RPMI7951 (cell line): Measurements from ENCODE around the gene TCF7. TPM values are rescaled to one million over a fixed set of nuclear protein-coding genes. Genes with fewer than 3 reads are reported as not detected.

Experiments
- DNase-seq: peaks from one replicate; pipeline ENCODE4 v3.0.0-alpha.2; 2012; ENCODE audit warnings: low read depth
- total RNA-seq: library from RNA; depleted of rRNA; stranded (reverse); fragments of >200 nt; shearing (Covaris generic); gene quantifications from 2 replicates; pipeline ENCODE4 v1.2.3, GENCODE V29; 2014; rRNA removed

TCF7 gene
- 9.1 and 12.3 TPM in 2 replicates for total RNA-seq

- peak; percentile 82 for DNase-seq
Observed at GRCh38 chr5:134113902-134114875, at the start of gene TCF7. TSS of gene TCF7 (plus strand) at chr5:134114681. CDS start at chr5:134114907, 226 bp downstream.

- DNase-seq = no peak
Observed at GRCh38 chr5:134069553-134069952, 44.9 kb upstream of the TCF7 start.

GRCh38 chr5:134070725-134071613 is 43.5 kb upstream of the TCF7 start:
- DNase-seq = peak; percentile 31

GRCh38 chr5:134071614-134072207 is 42.8 kb upstream of the TCF7 start:
- no peak for DNase-seq

- DNase-seq = no peak
Observed at GRCh38 chr5:134072471-134073210, 41.8 kb upstream of the TCF7 start.

- peak; percentile 16 for DNase-seq
Observed at GRCh38 chr5:134073404-134073803, 41.1 kb upstream of the TCF7 start.

GRCh38 chr5:134075102-134075501 is 39.4 kb upstream of the TCF7 start:
- no peak for DNase-seq

GRCh38 chr5:134077926-134078580 is 36.4 kb upstream of the TCF7 start:
- no peak for DNase-seq

- DNase-seq = no peak
Observed at GRCh38 chr5:134079748-134080581, 34.5 kb upstream of the TCF7 start.

GRCh38 chr5:134082264-134082992 is 32.1 kb upstream of the TCF7 start:
- peak; percentile 30 for DNase-seq

GRCh38 chr5:134083517-134083916 is 31.0 kb upstream of the TCF7 start:
- DNase-seq = peak; percentile 73

GRCh38 chr5:134084022-134084565 is 30.4 kb upstream of the TCF7 start:
- DNase-seq = no peak

- DNase-seq = no peak
Observed at GRCh38 chr5:134084570-134084969, 29.9 kb upstream of the TCF7 start.

GRCh38 chr5:134085411-134085810 is 29.1 kb upstream of the TCF7 start:
- no peak for DNase-seq

GRCh38 chr5:134086225-134086942 is 28.1 kb upstream of the TCF7 start:
- no peak for DNase-seq

- DNase-seq = no peak
Observed at GRCh38 chr5:134086943-134087305, 27.6 kb upstream of the TCF7 start.

- no peak for DNase-seq
Observed at GRCh38 chr5:134088291-134088690, 26.2 kb upstream of the TCF7 start.

GRCh38 chr5:134088994-134089560 is 25.4 kb upstream of the TCF7 start:
- DNase-seq = no peak
